SJSA1 (cell line): ENCODE results near the gene NIT1. TPM values are rescaled to one million over a fixed set of nuclear protein-coding genes. Genes with fewer than 3 reads are reported as not detected.

Source experiments
- DNase-seq, 2 experiments: peaks; one replicate each; pipeline ENCODE4 v3.0.0-alpha.2; 2015 to 2020; ENCODE audit warnings: low spot score in 2 of 2, low read depth in 1 of 2
- H3K27ac ChIP-seq: fragments of 250-450 bp; sonication (Bioruptor Pico); 2 replicates; pipeline ENCODE4 v1.5.1; 2020; ENCODE audit warnings: mild to moderate bottlenecking, moderate library complexity
- H3K27me3 ChIP-seq: fragments of 250-450 bp; sonication (Bioruptor Pico); replicated peaks from 2 replicates; pipeline ENCODE4 v1.5.1; 2020; ENCODE audit warnings: mild to moderate bottlenecking, moderate library complexity
- H3K36me3 ChIP-seq: fragments of 250-450 bp; sonication (Bioruptor Pico); 2 replicates; pipeline ENCODE4 v1.5.1; 2020; ENCODE audit warnings: mild to moderate bottlenecking
- H3K4me1 ChIP-seq: fragments of 250-450 bp; sonication (Bioruptor Pico); replicated peaks from 2 replicates; pipeline ENCODE4 v1.6.1; 2021; ENCODE audit warnings: mild to moderate bottlenecking
- H3K4me3 ChIP-seq: fragments of 250-450 bp; sonication (Bioruptor Pico); 2 replicates; pipeline ENCODE4 v1.5.1; 2020; ENCODE audit warnings: mild to moderate bottlenecking
- H3K9me3 ChIP-seq: fragments of 250-450 bp; sonication (Bioruptor Pico); replicated peaks from 2 replicates; pipeline ENCODE4 v1.5.1; 2020; ENCODE audit warnings: mild to moderate bottlenecking
- total RNA-seq: library from RNA; depleted of rRNA; stranded (reverse); fragments of >200 nt; shearing (Covaris generic); gene quantifications from 2 replicates; pipeline ENCODE4 v1.2.3, GENCODE V29; 2014

The NIT1 gene
- total RNA-seq, 1 experiment from 2014 or later = 19.6 TPM

- peaks cover 36% of the 10 kb centered on the region for H3K36me3 ChIP-seq
- DNase-seq = peak; percentile 96 to 98
- H3K4me3 ChIP-seq = peak within 1 kb of the TSS; percentile 68
- H3K27ac ChIP-seq = peak within 1 kb of the TSS; percentile 98
- H3K27me3 ChIP-seq = no peaks in the 10 kb centered on the region
- peaks cover 8% of the 10 kb centered on the region for H3K4me1 ChIP-seq
- no peaks in the 10 kb centered on the region for H3K9me3 ChIP-seq
Measured at GRCh38 chr1:161132410-161133219, 14.7 kb downstream of the NIT1 start, which contains the start of gene DEDD. Gene DEDD (minus strand): TSS chr1:161132667. CDS start chr1:161124462, 8,205 bp downstream.

- no peak for DNase-seq
Measured at GRCh38 chr1:161133220-161133740, 15.4 kb downstream of the NIT1 start.

GRCh38 chr1:161137881-161138280 lies 20.0 kb downstream of the NIT1 start:
- Histone ChIP-seq H3K36me3 (peaks cover 2% of the 10 kb centered on the region), H3K27ac (no peak overlapping the region), H3K4me3 (no peak overlapping the region), H3K27me3 (no peaks in the 10 kb centered on the region), H3K4me1 (peaks cover 8% of the 10 kb centered on the region), H3K9me3 (no peaks in the 10 kb centered on the region)
- no peak for DNase-seq

More at GRCh38 chr1:161133220-161133740, 15.4 kb downstream of the NIT1 start:
- Histone ChIP-seq H3K4me3 (peak overlapping the region; percentile 68), H3K9me3 (no peaks in the 10 kb centered on the region), H3K36me3 (peaks cover 29% of the 10 kb centered on the region), H3K4me1 (peaks cover 8% of the 10 kb centered on the region), H3K27me3 (no peaks in the 10 kb centered on the region), H3K27ac (peak overlapping the region; percentile 98)

GRCh38 chr1:161138431-161138830 lies 20.5 kb downstream of the NIT1 start:
- Histone ChIP-seq H3K27me3 (no peaks in the 10 kb centered on the region), H3K4me3 (no peak overlapping the region), H3K4me1 (peaks cover 8% of the 10 kb centered on the region), H3K27ac (no peak overlapping the region), H3K36me3 (peaks cover 2% of the 10 kb centered on the region), H3K9me3 (no peaks in the 10 kb centered on the region)
- DNase-seq = no peak

- Histone ChIP-seq H3K36me3 (peaks cover 2% of the 10 kb centered on the region), H3K9me3 (no peaks in the 10 kb centered on the region), H3K4me3 (no peak overlapping the region), H3K27me3 (no peaks in the 10 kb centered on the region), H3K27ac (no peak overlapping the region), H3K4me1 (no peaks in the 10 kb centered on the region)
- no peak for DNase-seq
Measured at GRCh38 chr1:161139766-161140165, 21.9 kb downstream of the NIT1 start.

- Histone ChIP-seq H3K9me3 (no peaks in the 10 kb centered on the region), H3K4me3 (no peak overlapping the region), H3K27ac (no peak overlapping the region), H3K4me1 (no peaks in the 10 kb centered on the region), H3K36me3 (0 out of 2 replicates have a peak, but pooled peaks cover 2% of the 10 kb centered on the region), H3K27me3 (no peaks in the 10 kb centered on the region)
- DNase-seq = no peak
Measured at GRCh38 chr1:161140755-161141400, 23.0 kb downstream of the NIT1 start.

- no peak overlapping the region for H3K27ac ChIP-seq
- H3K36me3 ChIP-seq = no peaks in the 10 kb centered on the region
- no peaks in the 10 kb centered on the region for H3K9me3 ChIP-seq
- H3K4me3 ChIP-seq = no peak overlapping the region
- no peak for DNase-seq
- H3K27me3 ChIP-seq = no peaks in the 10 kb centered on the region
- no peaks in the 10 kb centered on the region for H3K4me1 ChIP-seq
Measured at GRCh38 chr1:161145832-161146231, 27.9 kb downstream of the NIT1 start.

GRCh38 chr1:161153176-161153575 lies 35.3 kb downstream of the NIT1 start:
- H3K4me1 ChIP-seq = peaks cover 6% of the 10 kb centered on the region
- H3K4me3 ChIP-seq = peak overlapping the region; percentile 59
- H3K27me3 ChIP-seq = no peaks in the 10 kb centered on the region
- H3K36me3 ChIP-seq = peaks cover 27% of the 10 kb centered on the region
- H3K27ac ChIP-seq = peak overlapping the region; percentile 93
- H3K9me3 ChIP-seq = no peaks in the 10 kb centered on the region
- no peak for DNase-seq

GRCh38 chr1:161153682-161154337 lies 35.9 kb downstream of the NIT1 start, which contains the start of gene UFC1:
Gene UFC1 (plus strand): TSS chr1:161153978. CDS start chr1:161153998, 20 bp downstream.
- DNase-seq = peak; percentile 85 to 91
- Histone ChIP-seq H3K4me3 (peak within 1 kb of the TSS; percentile 59), H3K9me3 (no peaks in the 10 kb centered on the region), H3K27me3 (no peaks in the 10 kb centered on the region), H3K4me1 (peaks cover 9% of the 10 kb centered on the region), H3K27ac (peak within 1 kb of the TSS; percentile 93), H3K36me3 (peaks cover 33% of the 10 kb centered on the region)

GRCh38 chr1:161157867-161158266 lies 40.0 kb downstream of the NIT1 start:
- Histone ChIP-seq H3K36me3 (peaks cover 61% of the 10 kb centered on the region), H3K9me3 (no peaks in the 10 kb centered on the region), H3K27ac (no peak overlapping the region), H3K4me1 (peaks cover 23% of the 10 kb centered on the region), H3K4me3 (no peak overlapping the region), H3K27me3 (no peaks in the 10 kb centered on the region)
- DNase-seq = no peak

- Histone ChIP-seq H3K9me3 (no peaks in the 10 kb centered on the region), H3K36me3 (peaks cover 66% of the 10 kb centered on the region), H3K4me1 (peaks cover 23% of the 10 kb centered on the region), H3K4me3 (peak overlapping the region; percentile 67; the same call in 1 of the 2 replicates), H3K27ac (peak overlapping the region; percentile 70), H3K27me3 (no peaks in the 10 kb centered on the region)
- no peak for DNase-seq
Measured at GRCh38 chr1:161158316-161159010, 40.6 kb downstream of the NIT1 start.

GRCh38 chr1:161159087-161159912 lies 41.4 kb downstream of the NIT1 start, which contains the start of gene USP21:
Gene USP21 (plus strand): TSS chr1:161159500. CDS start chr1:161160641, 1,141 bp downstream.
- peak within 1 kb of the TSS; percentile 70 for H3K27ac ChIP-seq
- peaks cover 69% of the 10 kb centered on the region for H3K36me3 ChIP-seq
- H3K27me3 ChIP-seq = no peaks in the 10 kb centered on the region
- DNase-seq = peak; percentile 82 to 94
- peaks cover 22% of the 10 kb centered on the region for H3K4me1 ChIP-seq
- peak within 1 kb of the TSS; percentile 67 for H3K4me3 ChIP-seq
- H3K9me3 ChIP-seq = no peaks in the 10 kb centered on the region
